ENCODE measurements around the gene ZAP70.

Gene ZAP70

DNA sequence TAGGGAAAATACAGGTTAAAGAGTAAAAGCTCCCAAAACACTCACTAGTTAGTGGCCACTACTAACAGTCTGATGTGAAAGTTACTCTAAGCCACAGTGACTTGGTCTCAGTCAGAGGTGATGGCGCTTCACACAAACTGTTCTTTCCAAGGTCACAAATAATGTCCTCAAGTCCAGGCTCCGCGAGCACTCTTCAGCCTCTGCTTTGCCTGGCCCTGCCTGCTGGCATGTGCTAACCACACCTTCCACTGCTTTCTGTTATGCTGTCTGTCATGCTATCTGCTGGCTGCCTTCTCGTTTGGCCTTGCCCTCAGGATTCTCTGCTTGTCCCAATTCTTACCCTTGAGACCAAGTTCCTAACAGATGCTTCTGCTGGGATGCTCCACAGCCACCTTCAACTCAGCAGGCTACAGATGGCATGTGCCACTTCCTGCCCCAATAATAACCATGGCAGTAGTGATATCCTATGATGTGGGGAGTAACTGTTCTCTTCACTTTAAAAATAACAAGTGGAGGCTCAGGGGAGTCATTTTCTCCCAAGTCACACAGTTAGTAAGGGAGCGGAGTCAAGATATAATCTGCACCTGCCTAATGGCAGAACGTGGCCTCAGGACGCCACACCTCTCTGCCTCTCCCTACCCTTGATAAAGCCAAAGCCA lies 75.7 kb downstream of the ZAP70 start:
- Mint-ChIP-seq H3K4me3 (no peak overlapping the region), H3K4me1 (ENCODE audit: low read depth in 2 of 2) (no peaks in the 10 kb centered on the region), H3K9me3 (no peaks in the 10 kb centered on the region)

More for the DNA sequence above, 75.7 kb downstream of the ZAP70 start:
- H3K27ac Mint-ChIP-seq, result no peak overlapping the region
- DNase-seq (no peak), ATAC-seq (replicated peaks) (no peak)
- H3K27me3 Mint-ChIP-seq, result no peaks in the 10 kb centered on the region
- peaks cover 33% of the 10 kb centered on the region for H3K36me3 Mint-ChIP-seq (ENCODE audit: insufficient read depth)

Measured in effector memory CD8-positive, alpha-beta T cell (primary cell).